KG1 (cell line): ENCODE measurements around the gene CENPQ.

Source experiments
- DNase-seq: peaks from one replicate; lab custom pipeline; 2025; lab: John Stamatoyannopoulos, UW

The CENPQ gene

GRCh38 chr6:49506569-49507111 lies 43.5 kb downstream of the CENPQ start:
- no peak for DNase-seq

DNA sequence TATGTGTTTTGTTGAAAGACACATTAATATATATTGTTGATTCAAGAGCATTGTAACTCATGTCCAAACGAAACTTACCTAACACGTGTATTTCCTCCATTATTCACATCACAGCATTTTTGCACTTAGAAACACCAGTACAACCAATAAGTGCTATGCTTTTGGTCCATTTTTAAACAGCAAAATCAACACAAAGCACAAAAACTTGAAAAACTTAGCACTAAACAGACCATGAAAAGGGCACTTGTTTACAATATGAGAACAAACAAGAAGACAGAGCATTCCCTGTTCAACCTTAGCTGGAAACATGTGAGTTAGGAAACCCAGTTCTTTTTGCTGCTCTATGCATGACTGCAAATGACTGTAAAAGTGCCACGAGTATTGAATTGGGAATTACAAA lies 46.2 kb downstream of the CENPQ start:
- no peak for DNase-seq

DNA sequence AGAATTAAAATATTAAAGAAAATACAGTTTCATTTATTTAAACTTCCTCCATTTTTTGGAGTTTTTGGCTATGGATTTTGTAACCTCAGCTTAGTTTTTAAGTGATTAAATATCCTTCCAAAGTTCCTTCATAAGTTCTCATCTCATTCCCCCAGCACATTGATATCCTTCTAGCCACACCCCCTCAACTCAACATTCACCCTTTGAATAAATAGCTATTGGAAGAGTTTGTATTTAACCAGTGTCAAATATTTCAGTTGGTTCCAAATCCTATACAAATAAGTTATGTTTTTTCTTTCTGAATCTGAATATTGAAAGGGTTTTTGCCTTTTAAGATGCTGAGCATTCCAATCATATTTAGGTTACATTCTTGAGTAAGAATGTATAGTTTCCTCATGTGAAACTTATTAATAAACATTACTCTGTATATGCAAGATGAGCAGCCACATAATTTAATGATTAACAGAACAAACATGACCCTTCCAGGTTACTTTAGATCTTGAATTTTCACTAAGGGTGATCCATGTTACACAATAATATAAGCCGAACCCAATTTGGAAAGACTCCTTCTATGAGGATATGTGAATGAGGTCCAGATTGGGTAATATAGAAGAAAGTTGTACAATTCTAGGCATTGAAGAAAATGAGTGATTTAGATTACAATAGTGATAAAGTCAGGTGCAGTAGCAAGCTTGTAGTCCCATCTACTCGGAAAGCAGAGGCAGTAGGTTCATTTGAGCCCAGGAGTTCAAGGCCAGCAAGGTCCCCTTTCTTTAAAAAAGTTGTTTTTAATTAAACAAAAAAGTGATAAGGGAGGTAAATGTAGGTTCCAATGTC lies 50.2 kb downstream of the CENPQ start:
- DNase-seq, result no peak

DNA sequence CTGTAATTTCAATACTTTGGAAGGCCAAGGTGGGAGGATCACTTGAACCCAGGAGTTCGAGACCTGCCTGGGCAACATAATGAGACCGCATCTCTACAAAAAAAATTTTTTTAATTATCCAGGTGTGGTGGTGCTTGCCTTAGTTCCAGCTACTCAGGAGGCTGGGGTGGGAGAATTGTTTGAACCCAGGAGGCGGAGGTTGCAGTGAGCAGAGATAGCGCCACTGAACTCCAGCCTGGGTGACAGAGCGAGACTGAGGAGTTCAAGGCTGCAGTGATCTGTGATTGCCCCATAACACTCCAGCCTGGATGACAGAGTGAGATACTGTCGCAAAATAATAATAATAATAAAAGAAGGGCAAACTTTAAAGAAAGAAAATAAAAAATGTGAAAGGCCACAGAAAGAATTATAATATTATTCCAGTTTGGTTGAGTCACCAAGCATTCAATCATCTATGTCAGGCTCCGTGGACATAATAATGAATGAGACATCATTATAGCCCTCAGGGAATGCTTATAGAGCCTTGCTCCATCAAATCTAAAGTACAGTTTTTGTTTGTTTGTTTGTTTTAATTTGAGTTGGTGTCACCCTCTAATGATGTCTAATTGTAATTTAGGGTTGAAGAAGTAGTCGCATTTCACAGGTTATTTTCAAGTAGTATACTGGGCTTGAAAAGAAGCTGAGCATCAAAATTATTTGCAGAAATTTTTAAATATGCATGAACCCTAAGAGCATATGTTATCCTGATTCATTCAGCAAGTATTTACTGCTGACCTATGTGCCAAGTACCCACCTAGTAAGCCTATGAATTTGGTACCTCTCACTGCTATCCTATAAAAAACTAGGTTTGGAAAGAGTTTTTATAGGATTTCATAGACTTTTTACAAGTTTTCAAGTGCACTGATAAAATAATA lies 51.7 kb downstream of the CENPQ start:
- no peak for DNase-seq

GRCh38 chr6:49515485-49516146 lies 52.4 kb downstream of the CENPQ start:
- no peak for DNase-seq

DNA sequence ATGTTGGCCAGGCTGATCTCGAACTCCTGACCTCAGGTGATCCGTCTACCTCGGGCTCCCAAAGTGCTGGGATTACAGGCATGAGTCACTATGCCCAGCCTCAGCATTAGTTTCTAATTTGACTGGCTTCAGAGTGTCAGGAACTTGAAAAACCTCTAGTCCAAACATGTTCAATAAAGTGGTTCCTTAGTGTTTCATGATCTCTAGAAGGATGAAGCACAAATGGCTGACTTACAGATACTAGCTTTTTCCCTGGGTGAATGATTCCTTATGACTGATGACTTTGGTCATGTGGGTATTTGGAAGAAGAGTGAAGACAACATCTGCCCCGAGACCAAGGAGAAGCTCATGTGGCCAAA lies 53.0 kb downstream of the CENPQ start:
- DNase-seq, result no peak

- DNase-seq, result no peak
Observed at GRCh38 chr6:49517919-49518318, 54.7 kb downstream of the CENPQ start.

DNA sequence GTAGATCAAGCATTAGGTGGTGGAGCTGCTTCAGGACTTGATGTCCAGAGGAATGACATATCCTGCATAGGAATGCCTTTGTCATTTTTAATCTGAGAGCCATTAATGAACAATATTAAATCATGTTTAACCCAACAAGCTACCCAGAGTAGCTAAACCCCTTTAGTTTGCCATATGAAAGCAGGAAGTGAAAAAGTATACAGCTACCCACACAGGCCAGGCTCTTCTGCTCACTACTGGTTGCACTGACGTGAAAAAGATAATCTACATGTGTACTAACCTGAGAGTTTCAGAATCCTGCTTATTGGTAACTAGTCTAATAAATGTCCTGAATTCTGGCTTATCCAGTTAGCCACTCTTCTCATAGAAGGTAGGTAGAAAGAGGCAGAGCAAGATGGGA lies 56.5 kb downstream of the CENPQ start:
- DNase-seq, result no peak

- no peak for DNase-seq
Observed at GRCh38 chr6:49522710-49523593, 59.8 kb downstream of the CENPQ start.

GRCh38 chr6:49523901-49524300 lies 60.7 kb downstream of the CENPQ start:
- DNase-seq, result no peak

- DNase-seq, result no peak
Observed at GRCh38 chr6:49524541-49524940, 61.4 kb downstream of the CENPQ start.

DNA sequence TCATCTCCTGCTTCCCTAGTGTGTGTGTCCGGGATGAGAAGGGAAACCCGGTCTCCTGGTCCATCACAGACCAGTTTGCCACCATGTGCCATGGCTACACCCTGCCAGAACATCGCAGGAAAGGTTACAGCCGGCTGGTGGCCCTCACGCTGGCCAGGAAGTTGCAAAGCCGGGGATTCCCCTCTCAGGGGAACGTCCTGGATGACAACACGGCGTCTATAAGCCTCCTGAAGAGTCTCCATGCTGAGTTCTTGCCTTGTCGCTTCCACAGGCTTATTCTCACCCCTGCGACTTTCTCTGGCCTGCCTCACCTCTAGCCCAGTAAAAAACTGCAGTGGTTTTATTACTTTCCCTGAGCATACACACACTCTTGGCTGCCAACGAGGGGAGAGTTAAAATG lies 63.4 kb downstream of the CENPQ start:
- DNase-seq, result no peak

DNA sequence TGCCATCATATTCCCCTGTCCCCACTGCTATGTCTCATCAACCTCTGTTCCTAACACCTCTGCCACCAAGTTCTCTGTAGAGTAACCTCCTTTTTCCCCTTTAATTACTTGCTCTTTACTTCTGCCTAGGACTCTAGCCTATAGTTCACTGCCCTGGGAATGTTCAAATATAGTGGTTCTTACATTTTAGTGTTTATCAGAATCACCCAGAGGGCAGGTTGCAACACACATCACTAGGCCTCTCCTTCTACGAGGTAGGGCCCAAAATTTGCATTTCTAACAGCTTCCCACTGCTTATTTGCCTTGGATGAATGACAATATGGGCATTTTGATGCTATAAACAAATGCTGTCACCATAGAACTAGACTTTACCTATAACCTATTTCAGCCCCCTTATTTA lies 64.2 kb downstream of the CENPQ start:
- no peak for DNase-seq

- DNase-seq, result no peak
Observed at GRCh38 chr6:49528571-49528970, 65.4 kb downstream of the CENPQ start.

GRCh38 chr6:49530141-49530776 lies 67.1 kb downstream of the CENPQ start:
- no peak for DNase-seq

- DNase-seq, result peak; percentile 66
Observed at GRCh38 chr6:49531774-49532569, 68.8 kb downstream of the CENPQ start.

GRCh38 chr6:49535795-49536194 lies 72.6 kb downstream of the CENPQ start:
- DNase-seq, result no peak

DNA sequence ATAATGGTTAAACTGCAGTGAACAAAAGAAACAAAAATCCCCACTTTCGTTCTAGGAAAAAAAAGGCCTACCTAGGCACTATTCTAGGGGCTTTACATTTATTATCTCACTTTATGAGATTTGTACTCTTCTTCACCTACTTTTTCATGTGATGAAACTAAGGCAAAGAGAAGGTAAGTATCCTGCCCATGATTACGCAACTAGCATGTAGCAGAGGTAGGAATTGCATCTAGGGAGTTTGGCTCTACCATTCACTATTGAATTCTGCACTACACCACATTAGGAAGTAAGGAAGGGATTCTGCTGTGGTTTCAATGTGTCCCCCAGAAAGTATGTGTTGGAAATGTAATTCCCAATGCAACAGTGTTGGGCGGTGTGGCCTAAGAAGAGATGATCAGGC lies 75.9 kb downstream of the CENPQ start:
- no peak for DNase-seq

- DNase-seq, result no peak
Observed at GRCh38 chr6:49540614-49541013, 77.4 kb downstream of the CENPQ start.

- DNase-seq, result no peak
Observed at GRCh38 chr6:49541210-49541724, 78.1 kb downstream of the CENPQ start.
